ENCODE data around the gene TLE1. TPM values are rescaled to one million over a fixed set of nuclear protein-coding genes. Genes with fewer than 3 reads are reported as not detected.

The TLE1 gene
- total RNA-seq, 4 donors from 2014 or later, result 51.5 to 77.3 (median 62.2) TPM

- DNase-seq, result no peak
- Histone ChIP-seq H3K9me3 (no peaks in the 10 kb centered on the region), H3K4me1 (peaks cover 0 to 13% (median 0%) of the 10 kb centered on the region in 4 donors), H3K4me3 (no peak overlapping the region), H3K36me3 (no peaks in the 10 kb centered on the region), H3K27me3 (no peaks in the 10 kb centered on the region), H3K27ac (peak overlapping the region in 3 of 4 donors; percentile 30 to 44 (median 40))
- TF ChIP-seq EP300 (IDR thresholded peaks at IDR 0.05; ENCODE audit: low read depth) (no peak), POLR2A (IDR thresholded peaks at IDR 0.05) (no peak), POLR2AphosphoS5 (IDR thresholded peaks at IDR 0.05) (no peak)
- TF ChIP-seq, protein P1, sequence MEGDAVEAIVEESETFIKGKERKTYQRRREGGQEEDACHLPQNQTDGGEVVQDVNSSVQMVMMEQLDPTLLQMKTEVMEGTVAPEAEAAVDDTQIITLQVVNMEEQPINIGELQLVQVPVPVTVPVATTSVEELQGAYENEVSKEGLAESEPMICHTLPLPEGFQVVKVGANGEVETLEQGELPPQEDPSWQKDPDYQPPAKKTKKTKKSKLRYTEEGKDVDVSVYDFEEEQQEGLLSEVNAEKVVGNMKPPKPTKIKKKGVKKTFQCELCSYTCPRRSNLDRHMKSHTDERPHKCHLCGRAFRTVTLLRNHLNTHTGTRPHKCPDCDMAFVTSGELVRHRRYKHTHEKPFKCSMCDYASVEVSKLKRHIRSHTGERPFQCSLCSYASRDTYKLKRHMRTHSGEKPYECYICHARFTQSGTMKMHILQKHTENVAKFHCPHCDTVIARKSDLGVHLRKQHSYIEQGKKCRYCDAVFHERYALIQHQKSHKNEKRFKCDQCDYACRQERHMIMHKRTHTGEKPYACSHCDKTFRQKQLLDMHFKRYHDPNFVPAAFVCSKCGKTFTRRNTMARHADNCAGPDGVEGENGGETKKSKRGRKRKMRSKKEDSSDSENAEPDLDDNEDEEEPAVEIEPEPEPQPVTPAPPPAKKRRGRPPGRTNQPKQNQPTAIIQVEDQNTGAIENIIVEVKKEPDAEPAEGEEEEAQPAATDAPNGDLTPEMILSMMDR (IDR thresholded peaks at IDR 0.05), result no peak
- intact Hi-C loops (cut with DNase I; ENCODE audit: low total_unique reads) (no loop called here), in situ Hi-C loops (cut with MboI; ENCODE audit: low pct_ligation_motif_present in 1 of 4, low pct_unique_long_range_greater_than_20kb in 1 of 4, low sequenced_read_pairs in 3 of 4) (loop anchor here in 1 of 4 donors (10.0 kb wide), 1 partner anchor 56 kb away; no protein-coding TSS in a partner anchor)
- WGBS, 2 donors (ENCODE audit: low coverage in 1 of 2), result 88 to 92% methylated on average over 4 of the region's 4 CpGs
These were observed 130.2 kb downstream of the TLE1 start for GRCh38 chr9:81559197-81559596.

- WGBS, 2 donors (ENCODE audit: low coverage in 1 of 2), result 35 to 38% methylated on average over 6 of the region's 6 CpGs
- TF ChIP-seq EP300 (IDR thresholded peaks at IDR 0.05; ENCODE audit: low read depth) (no peak), POLR2A (IDR thresholded peaks at IDR 0.05) (no peak), POLR2AphosphoS5 (IDR thresholded peaks at IDR 0.05) (peak; percentile 32 to 58 (median 51))
- TF ChIP-seq, protein P1 (IDR thresholded peaks at IDR 0.05), result no peak
- Histone ChIP-seq H3K4me3 (no peak overlapping the region), H3K36me3 (no peaks in the 10 kb centered on the region), H3K27me3 (no peaks in the 10 kb centered on the region), H3K27ac (peak overlapping the region in 3 of 4 donors; percentile 30 to 44 (median 40)), H3K9me3 (no peaks in the 10 kb centered on the region), H3K4me1 (peaks cover 0 to 13% (median 0%) of the 10 kb centered on the region in 4 donors)
- DNase-seq, result no peak
- in situ Hi-C loops (cut with MboI; ENCODE audit: low pct_ligation_motif_present in 1 of 4, low pct_unique_long_range_greater_than_20kb in 1 of 4, low sequenced_read_pairs in 3 of 4), result loop anchor here in 1 of 4 donors (10.0 kb wide), 1 partner anchor 57 kb away; no protein-coding TSS in a partner anchor
- intact Hi-C loops (cut with DNase I; ENCODE audit: low total_unique reads), result no loop called here
These were observed 131.1 kb downstream of the TLE1 start for GRCh38 chr9:81558091-81558830.

- 49 to 84% methylated on average over 2 of the region's 2 CpGs for WGBS, 2 donors (ENCODE audit: low coverage in 1 of 2)
- no peaks in the 10 kb centered on the region for H3K9me3 ChIP-seq
- H3K27ac ChIP-seq, result peak overlapping the region in 3 of 4 donors; percentile 30 to 44 (median 40)
- DNase-seq, result no peak
- H3K4me3 ChIP-seq, result no peak overlapping the region
- H3K36me3 ChIP-seq, result no peaks in the 10 kb centered on the region
- intact Hi-C loops (cut with DNase I; ENCODE audit: low total_unique reads) (no loop called here), in situ Hi-C loops (cut with MboI; ENCODE audit: low pct_ligation_motif_present in 1 of 4, low pct_unique_long_range_greater_than_20kb in 1 of 4, low sequenced_read_pairs in 3 of 4) (loop anchor here in 1 of 4 donors (10.0 kb wide), 1 partner anchor 57 kb away; no protein-coding TSS in a partner anchor)
- H3K27me3 ChIP-seq, result no peaks in the 10 kb centered on the region
- peaks cover under 1 to 18% (median 4%) of the 10 kb centered on the region in 4 donors for H3K4me1 ChIP-seq
- TF ChIP-seq, protein P1 (IDR thresholded peaks at IDR 0.05), result no peak
- no peak for TF ChIP-seq POLR2A (IDR thresholded peaks at IDR 0.05)
- no peak for TF ChIP-seq EP300 (IDR thresholded peaks at IDR 0.05; ENCODE audit: low read depth)
- TF ChIP-seq POLR2AphosphoS5 (IDR thresholded peaks at IDR 0.05), result no peak
These were observed 131.8 kb downstream of the TLE1 start for GRCh38 chr9:81557452-81558090.

DNA sequence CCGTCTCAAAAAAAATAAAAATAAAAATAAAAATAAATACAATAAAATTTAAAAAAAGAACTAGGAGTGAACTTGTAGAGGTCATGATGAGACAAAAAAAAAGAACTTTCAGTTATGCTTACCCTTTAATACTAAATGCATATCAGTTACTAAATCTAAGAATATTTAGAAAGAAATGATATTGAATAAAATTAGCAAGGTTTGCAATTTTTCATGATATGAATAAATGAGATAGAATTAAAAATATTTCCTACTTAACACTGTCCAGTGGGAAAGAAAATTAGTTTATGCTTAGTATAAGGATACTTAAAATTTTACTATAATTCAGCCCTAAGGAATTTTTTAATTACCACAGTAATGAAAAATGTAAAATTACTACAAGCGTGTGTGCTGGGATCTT lies 132.4 kb downstream of the TLE1 start:
- in situ Hi-C loops (cut with MboI; ENCODE audit: low pct_ligation_motif_present in 1 of 4, low pct_unique_long_range_greater_than_20kb in 1 of 4, low sequenced_read_pairs in 3 of 4), result loop anchor here in 1 of 4 donors (10.0 kb wide), 1 partner anchor 58 kb away; no protein-coding TSS in a partner anchor
- peaks cover 3 to 21% (median 5%) of the 10 kb centered on the region in 4 donors for H3K4me1 ChIP-seq
- WGBS, 2 donors (ENCODE audit: low coverage in 1 of 2), result 92 to 100% methylated on average over 1 to 2 of the region's 2 CpGs

More for the DNA sequence above, 132.4 kb downstream of the TLE1 start:
- Histone ChIP-seq H3K9me3 (no peaks in the 10 kb centered on the region), H3K4me3 (no peak overlapping the region), H3K36me3 (no peaks in the 10 kb centered on the region), H3K27me3 (no peaks in the 10 kb centered on the region), H3K27ac (no peak overlapping the region)
- intact Hi-C loops (cut with DNase I; ENCODE audit: low total_unique reads), result no loop called here
- TF ChIP-seq POLR2A (IDR thresholded peaks at IDR 0.05) (no peak), POLR2AphosphoS5 (IDR thresholded peaks at IDR 0.05) (no peak), EP300 (IDR thresholded peaks at IDR 0.05; ENCODE audit: low read depth) (no peak)
- TF ChIP-seq, protein P1 (IDR thresholded peaks at IDR 0.05), result no peak
- no peak for DNase-seq

All from transverse colon (tissue), 4 donors.